H9 (cell line): Measurements from ENCODE around the gene HHLA2. TPM values are rescaled to one million over a fixed set of nuclear protein-coding genes. Genes with fewer than 3 reads are reported as not detected.

Experiments
- DNase-seq: peaks from one replicate; pipeline ENCODE4 v3.0.0-alpha.2; 2017
- H2AFZ ChIP-seq: one replicate; pipeline ENCODE4 v1.6.1; 2013; ENCODE audit warnings: mild to moderate bottlenecking, low read length, control low read depth, moderate library complexity
- H2AK5ac ChIP-seq: 2 replicates; pipeline ENCODE4 v1.6.1; 2013; ENCODE audit warnings: low read length, control low read depth, mixed read lengths; ENCODE audit not compliant: insufficient read length
- H2BK120ac ChIP-seq: one replicate; pipeline ENCODE4 v1.6.1; 2013; ENCODE audit warnings: low read depth, mild to moderate bottlenecking, low read length, control low read depth, inconsistent platforms; ENCODE audit not compliant: poor library complexity, severe bottlenecking
- H2BK12ac ChIP-seq: 2 replicates; pipeline ENCODE4 v1.6.1; 2013; ENCODE audit warnings: low read length, control low read depth, mixed read lengths, low read depth; ENCODE audit not compliant: insufficient read length
- H2BK15ac ChIP-seq: 2 replicates; pipeline ENCODE4 v1.6.1; 2013; ENCODE audit warnings: low read depth, low read length, control low read depth
- H2BK20ac ChIP-seq: one replicate; pipeline ENCODE4 v1.6.1; 2013; ENCODE audit warnings: low read depth, mild to moderate bottlenecking, low read length, control low read depth, inconsistent platforms; ENCODE audit not compliant: poor library complexity, severe bottlenecking
- H2BK5ac ChIP-seq: 2 replicates; pipeline ENCODE4 v1.6.1; 2013; ENCODE audit warnings: low read length, control low read depth, mixed read lengths; ENCODE audit not compliant: insufficient read length
- H3K14ac ChIP-seq: 2 replicates; pipeline ENCODE4 v1.6.1; 2013; ENCODE audit warnings: low read length, control low read depth; ENCODE audit not compliant: insufficient read depth
- H3K18ac ChIP-seq: 2 replicates; pipeline ENCODE4 v1.6.1; 2013; ENCODE audit warnings: low read depth, mild to moderate bottlenecking, mixed read lengths, low read length, control low read depth; ENCODE audit not compliant: insufficient read length
- H3K23ac ChIP-seq: 2 replicates; pipeline ENCODE4 v1.6.1; 2013; ENCODE audit warnings: low read length, control low read depth, mixed read lengths, low read depth; ENCODE audit not compliant: insufficient read length
- H3K23me2 ChIP-seq: 2 replicates; pipeline ENCODE4 v1.6.1; 2013; ENCODE audit warnings: low read depth, mild to moderate bottlenecking, mixed read lengths, low read length, control low read depth; ENCODE audit not compliant: insufficient read length, poor library complexity, severe bottlenecking
- H3K27ac ChIP-seq: 2 replicates; pipeline ENCODE4 v1.5.1; 2013; ENCODE audit warnings: low read length, control low read depth, mixed read lengths, low read depth; ENCODE audit not compliant: insufficient read length
- H3K27me3 ChIP-seq: 2 replicates; pipeline ENCODE4 v1.6.1; 2013; ENCODE audit warnings: low read length, control low read depth, inconsistent platforms; ENCODE audit not compliant: insufficient read depth
- H3K4ac ChIP-seq: 2 replicates; pipeline ENCODE4 v1.6.1; 2013; ENCODE audit warnings: low read depth, mild to moderate bottlenecking, control low read depth, inconsistent platforms, low read length, moderate library complexity
- H3K4me1 ChIP-seq: 2 replicates; pipeline ENCODE4 v1.6.1; 2013; ENCODE audit warnings: low read length, control low read depth, inconsistent platforms; ENCODE audit not compliant: insufficient read depth
- H3K4me2 ChIP-seq: 2 replicates; pipeline ENCODE4 v1.6.1; 2013; ENCODE audit warnings: low read length, control low read depth, mixed read lengths; ENCODE audit not compliant: insufficient read length, insufficient read depth
- H3K56ac ChIP-seq: 2 replicates; pipeline ENCODE4 v1.6.1; 2013; ENCODE audit warnings: low read depth, mild to moderate bottlenecking, mixed read lengths, low read length, control low read depth; ENCODE audit not compliant: insufficient read length
- H3K79me1 ChIP-seq: 2 replicates; pipeline ENCODE4 v1.6.1; 2013; ENCODE audit warnings: low read depth, mild to moderate bottlenecking, moderate library complexity, low read length, control low read depth, inconsistent platforms; ENCODE audit not compliant: insufficient read depth, poor library complexity, severe bottlenecking
- H3K79me2 ChIP-seq: 2 replicates; pipeline ENCODE4 v1.6.1; 2013; ENCODE audit warnings: low read length, control low read depth, inconsistent platforms; ENCODE audit not compliant: insufficient read depth
- H3K9ac ChIP-seq: 2 replicates; pipeline ENCODE4 v1.6.1; 2013; ENCODE audit warnings: low read length, control low read depth, mixed read lengths; ENCODE audit not compliant: insufficient read length; ENCODE audit errors: extremely low read depth
- H3K9me3 ChIP-seq: one replicate; pipeline ENCODE4 v1.6.1; 2013; ENCODE audit warnings: low read depth, low read length, inconsistent platforms; ENCODE audit not compliant: control insufficient read depth
- H3T11ph ChIP-seq: one replicate; pipeline ENCODE4 v1.6.1; 2013; ENCODE audit warnings: mild to moderate bottlenecking, low read length, control low read depth, inconsistent platforms
- H4K20me1 ChIP-seq: one replicate; pipeline ENCODE4 v1.6.1; 2013; ENCODE audit not compliant: control insufficient read depth, insufficient read length, insufficient read depth
- H4K5ac ChIP-seq: 2 replicates; pipeline ENCODE4 v1.6.1; 2013; ENCODE audit warnings: low read depth, mild to moderate bottlenecking, mixed read lengths, low read length, control low read depth; ENCODE audit not compliant: insufficient read length
- H4K8ac ChIP-seq: replicated peaks from 2 replicates; pipeline ENCODE4 v1.6.1; 2013; ENCODE audit warnings: low read length, control low read depth, mixed read lengths, low read depth; ENCODE audit not compliant: insufficient read length
- H4K91ac ChIP-seq: 2 replicates; pipeline ENCODE4 v1.6.1; 2013; ENCODE audit warnings: low read depth, mild to moderate bottlenecking, moderate library complexity, mixed read lengths, low read length, control low read depth; ENCODE audit not compliant: insufficient read length
- H3K27ac Mint-ChIP-seq, 3 experiments: 2 replicates in 2 of 3; 3 replicates in 1 of 3; pipeline ENCODE4 v1.8.0; 2020 to 2021; ENCODE audit warnings: mixed read lengths in 3 of 3, mild to moderate bottlenecking in 1 of 3, moderate library complexity in 1 of 3
- H3K27me3 Mint-ChIP-seq: 2 replicates; pipeline ENCODE4 v1.8.0; 2021; ENCODE audit warnings: low read depth, mild to moderate bottlenecking, moderate library complexity, mixed read lengths
- H3K36me3 Mint-ChIP-seq, 3 experiments: 2 replicates in 2 of 3; 3 replicates in 1 of 3; pipeline ENCODE4 v1.8.0; 2020 to 2021; ENCODE audit warnings: low read depth in 3 of 3, mixed read lengths in 3 of 3; ENCODE audit not compliant: insufficient read depth in 1 of 3
- H3K4me1 Mint-ChIP-seq, 2 experiments: 2 replicates each; pipeline ENCODE4 v1.8.0; 2020; ENCODE audit warnings: mixed read lengths in 2 of 2
- H3K4me3 Mint-ChIP-seq, 2 experiments: 2 replicates in 1 of 2; 3 replicates in 1 of 2; pipeline ENCODE4 v1.8.0; 2020 to 2021; ENCODE audit warnings: mild to moderate bottlenecking in 2 of 2, mixed read lengths in 2 of 2, moderate library complexity in 1 of 2
- H3K9me3 Mint-ChIP-seq, 2 experiments: 2 replicates in 1 of 2; 3 replicates in 1 of 2; pipeline ENCODE4 v1.8.0; 2020; ENCODE audit warnings: mild to moderate bottlenecking in 2 of 2, mixed read lengths in 2 of 2, moderate library complexity in 1 of 2
- WGBS: extraction: QIAGEN DNeasy Blood & Tissue Kit; methylation state at CpG from one replicate; pipeline ENCODE4 v1.1.7; 2013; ENCODE audit warnings: missing lambda C conversion rate, low lambda C conversion rate, mixed read lengths; ENCODE audit not compliant: insufficient read length; ENCODE audit errors: extremely low coverage; 5-methylcytosine and 5-hydroxymethylcytosine counted together
- total RNA-seq: library from RNA; stranded (reverse); gene quantifications from 2 replicates; pipeline ENCODE4 v1.2.1, GENCODE V29; 2021
- TF ChIP-seq, protein P1 (sequence below): fragments of 200-600 bp; sonication (generic); conservative IDR thresholded peaks from 3 replicates; pipeline ENCODE4 v1.8.0; 2021; ENCODE audit warnings: antibody characterized with exemption, mild to moderate bottlenecking

The HHLA2 gene
- total RNA-seq, 1 experiment from 2014 or later: not detected

- no peaks in the 10 kb centered on the region for H3K36me3 Mint-ChIP-seq
Measured at GRCh38 chr3:108305484-108306172, 9.3 kb downstream of the HHLA2 start.

More at GRCh38 chr3:108305484-108306172, 9.3 kb downstream of the HHLA2 start:
- no peaks in the 10 kb centered on the region for H3K9me3 ChIP-seq
- no peak overlapping the region for H3K56ac ChIP-seq
- H2BK120ac ChIP-seq: no peak overlapping the region
- H3T11ph ChIP-seq: no peak overlapping the region
- H3K14ac ChIP-seq: no peak overlapping the region
- no peak overlapping the region for H3K18ac ChIP-seq
- no peaks in the 10 kb centered on the region for H3K79me2 ChIP-seq
- H3K4ac ChIP-seq: no peak overlapping the region
- H2AK5ac ChIP-seq: no peak overlapping the region
- H4K5ac ChIP-seq: no peak overlapping the region
- no peak overlapping the region for H4K91ac ChIP-seq
- no peaks in the 10 kb centered on the region for H3K27me3 Mint-ChIP-seq
- no CpG with 5 or more reads among the region's 1 CpG for WGBS
- no peak for DNase-seq
- H2BK12ac ChIP-seq: no peak overlapping the region
- H3K4me1 Mint-ChIP-seq: peaks cover 11 to 13% of the 10 kb centered on the region in 2 experiments
- no peak overlapping the region for H3K9ac ChIP-seq
- no peak overlapping the region for H4K8ac ChIP-seq
- H2BK15ac ChIP-seq: no peak overlapping the region
- H3K4me1 ChIP-seq: no peaks in the 10 kb centered on the region
- H3K27ac ChIP-seq: no peak overlapping the region
- no peak overlapping the region for H2BK5ac ChIP-seq
- TF ChIP-seq, protein P1, sequence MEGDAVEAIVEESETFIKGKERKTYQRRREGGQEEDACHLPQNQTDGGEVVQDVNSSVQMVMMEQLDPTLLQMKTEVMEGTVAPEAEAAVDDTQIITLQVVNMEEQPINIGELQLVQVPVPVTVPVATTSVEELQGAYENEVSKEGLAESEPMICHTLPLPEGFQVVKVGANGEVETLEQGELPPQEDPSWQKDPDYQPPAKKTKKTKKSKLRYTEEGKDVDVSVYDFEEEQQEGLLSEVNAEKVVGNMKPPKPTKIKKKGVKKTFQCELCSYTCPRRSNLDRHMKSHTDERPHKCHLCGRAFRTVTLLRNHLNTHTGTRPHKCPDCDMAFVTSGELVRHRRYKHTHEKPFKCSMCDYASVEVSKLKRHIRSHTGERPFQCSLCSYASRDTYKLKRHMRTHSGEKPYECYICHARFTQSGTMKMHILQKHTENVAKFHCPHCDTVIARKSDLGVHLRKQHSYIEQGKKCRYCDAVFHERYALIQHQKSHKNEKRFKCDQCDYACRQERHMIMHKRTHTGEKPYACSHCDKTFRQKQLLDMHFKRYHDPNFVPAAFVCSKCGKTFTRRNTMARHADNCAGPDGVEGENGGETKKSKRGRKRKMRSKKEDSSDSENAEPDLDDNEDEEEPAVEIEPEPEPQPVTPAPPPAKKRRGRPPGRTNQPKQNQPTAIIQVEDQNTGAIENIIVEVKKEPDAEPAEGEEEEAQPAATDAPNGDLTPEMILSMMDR: no peak
- H3K23ac ChIP-seq: no peak overlapping the region
- no peaks in the 10 kb centered on the region for H3K79me1 ChIP-seq
- no peak overlapping the region for H2BK20ac ChIP-seq
- no peak overlapping the region for H3K4me2 ChIP-seq
- H4K20me1 ChIP-seq: no peaks in the 10 kb centered on the region
- H3K4me3 Mint-ChIP-seq: no peak overlapping the region
- H3K23me2 ChIP-seq: no peaks in the 10 kb centered on the region
- peak overlapping the region in 1 of 3 experiments; percentile 49; a peak in 2 of 7 replicates for H3K27ac Mint-ChIP-seq
- H2AFZ ChIP-seq: no peak overlapping the region
- peaks cover 0 to 3% of the 10 kb centered on the region in 2 experiments; a peak in 2 of 5 replicates for H3K9me3 Mint-ChIP-seq
- no peaks in the 10 kb centered on the region for H3K27me3 ChIP-seq
